HepG2 (cell line): ENCODE measurements around the gene THBS1. TPM values are rescaled to one million over a fixed set of nuclear protein-coding genes. Genes with fewer than 3 reads are reported as not detected.

Experiments used
- ATAC-seq: fragments of 200-7000 bp; cut with Tn5 transposase; 3 replicates; pipeline ENCODE4 v1.9.1; 2020; ENCODE audit warnings: mild to moderate bottlenecking, moderate library complexity
- BruUV-seq: library from RNA; stranded (reverse); fragments of 400-500 nt; replicated peaks from 2 replicates; lab custom pipeline; 2021; lab: Mats Ljungman, UMichigan
- CTCF ChIA-PET: fragments of 300-600 bp; formaldehyde crosslinking; extraction: SDS; loops from one replicate; lab custom pipeline; 2021; ENCODE audit warnings: low total read pairs, inconsistent platforms, low intra/inter-chr PET ratio; lab: Yijun Ruan, JAX
- POLR2A ChIA-PET: fragments of 350-600 bp; sonication (Branson Sonifier 250); formaldehyde crosslinking; loops from one replicate; lab custom pipeline; 2020; ENCODE audit warnings: antibody characterized with exemption, inconsistent platforms; lab: Yijun Ruan, JAX
- DNase-seq: peaks from one replicate; pipeline ENCODE4 v3.0.0-alpha.2; 2015; ENCODE audit warnings: low spot score
- FAIRE-seq: peaks from 3 replicates; lab custom pipeline; 2011; peaks lifted over from hg19 to GRCh38; lab: Jason Lieb, UNC
- H2AFZ ChIP-seq: one replicate; pipeline ENCODE4 v1.6.1; 2011; ENCODE audit warnings: low read length, inconsistent platforms
- H3K27ac ChIP-seq: fragments of 300-600 bp; 3 replicates; pipeline ENCODE4 v1.8.0; 2011; ENCODE audit warnings: mixed run types, mild to moderate bottlenecking, mixed read lengths, low read length, inconsistent platforms; ENCODE audit not compliant: insufficient read depth; ENCODE audit errors: extremely low read length
- H3K27me3 ChIP-seq, 2 experiments: fragments of 200-600 bp in 1 of 2; 2 replicates in 1 of 2; 3 replicates in 1 of 2; pipeline versions ENCODE4 v1.6.0 to v1.8.0; 2011; ENCODE audit warnings: low read length in 2 of 2, mild to moderate bottlenecking in 2 of 2, moderate library complexity in 2 of 2, inconsistent platforms in 1 of 2; ENCODE audit not compliant: insufficient read depth in 2 of 2, control insufficient read depth in 1 of 2
- H3K36me3 ChIP-seq, 2 experiments: fragments of 200-600 bp in 1 of 2; replicated peaks in 1 of 2; 2 replicates in 1 of 2; 3 replicates in 1 of 2; pipeline versions ENCODE4 v1.5.1 to v1.8.0; 2011; ENCODE audit warnings: low read length in 2 of 2, inconsistent platforms in 1 of 2; ENCODE audit not compliant: insufficient read depth in 2 of 2, control insufficient read depth in 1 of 2
- H3K4me1 ChIP-seq: 2 replicates; pipeline ENCODE4 v1.5.1; 2012; ENCODE audit warnings: low read length, inconsistent platforms; ENCODE audit not compliant: insufficient read depth
- H3K4me2 ChIP-seq: 2 replicates; pipeline ENCODE4 v1.6.0; 2011; ENCODE audit warnings: low read depth, low read length, inconsistent platforms
- H3K4me3 ChIP-seq, 3 experiments: fragments of 200-600 bp in 1 of 3; sonication (generic), shearing (Covaris generic) in 1 of 3; replicated peaks in 1 of 3; 2 replicates each; pipeline ENCODE4 v1.5.1; 2011 to 2016; ENCODE audit warnings: low read length in 3 of 3, inconsistent platforms in 2 of 3, low read depth in 2 of 3, mild to moderate bottlenecking in 2 of 3, control low read depth in 1 of 3, mixed read lengths in 1 of 3; ENCODE audit not compliant: insufficient read depth in 1 of 3
- H3K79me2 ChIP-seq: one replicate; pipeline ENCODE4 v1.6.1; 2011; ENCODE audit warnings: low read length, inconsistent platforms; ENCODE audit not compliant: insufficient read depth
- H3K9ac ChIP-seq: 2 replicates; pipeline ENCODE4 v1.6.0; 2011; ENCODE audit warnings: mild to moderate bottlenecking, low read depth, low read length, inconsistent platforms; ENCODE audit not compliant: insufficient read depth
- H3K9me3 ChIP-seq: 2 replicates; pipeline ENCODE4 v1.5.1; 2012; ENCODE audit warnings: mild to moderate bottlenecking, low read length
- H4K20me1 ChIP-seq: 2 replicates; pipeline ENCODE4 v1.6.0; 2011; ENCODE audit warnings: inconsistent platforms, mild to moderate bottlenecking, low read length, moderate library complexity; ENCODE audit not compliant: insufficient read depth
- BRCA1 ChIP-seq: sonication (generic); formaldehyde crosslinking; IDR thresholded peaks from 2 replicates; pipeline ENCODE4 v1.4.0; 2020; ENCODE audit warnings: missing genetic modification reagents
- EED ChIP-seq: sonication (generic); formaldehyde crosslinking; IDR thresholded peaks from 2 replicates; pipeline ENCODE4 v1.5.0; 2020; ENCODE audit warnings: mild to moderate bottlenecking, missing genetic modification reagents
- FOSL1 ChIP-seq: sonication (generic); formaldehyde crosslinking; IDR thresholded peaks from 2 replicates; pipeline ENCODE4 v1.9.0; 2021; ENCODE audit warnings: missing genetic modification reagents, borderline replicate concordance
- HIVEP1 ChIP-seq: sonication (generic); formaldehyde crosslinking; IDR thresholded peaks from 2 replicates; pipeline ENCODE4 v1.4.0; 2020; ENCODE audit warnings: mild to moderate bottlenecking, missing genetic modification reagents
- HMG20A ChIP-seq: IDR thresholded peaks from 2 replicates; pipeline ENCODE4 v1.6.1; 2016; ENCODE audit warnings: borderline replicate concordance
- KDM2A ChIP-seq: sonication (generic); formaldehyde crosslinking; IDR thresholded peaks from 2 replicates; pipeline ENCODE4 v1.4.0; 2020; ENCODE audit warnings: low read depth, missing genetic modification reagents, borderline replicate concordance
- NFRKB ChIP-seq: fragments of 450-650 bp; IDR thresholded peaks from 2 replicates; pipeline ENCODE4 v1.6.1; 2017
- PTBP1 ChIP-seq: fragments of 200-400 bp; formaldehyde crosslinking; IDR thresholded peaks from 2 replicates; pipeline ENCODE4 v1.6.1; 2018; ENCODE audit warnings: low read length, low read depth; ENCODE audit not compliant: poor library complexity, severe bottlenecking
- SATB2 ChIP-seq: sonication (generic); formaldehyde crosslinking; IDR thresholded peaks from 2 replicates; pipeline ENCODE4 v1.5.0; 2020; ENCODE audit warnings: missing genetic modification reagents
- SRSF4 ChIP-seq: fragments of 200-400 bp; formaldehyde crosslinking; IDR thresholded peaks from one replicate; pipeline ENCODE4 v1.6.1; 2018; ENCODE audit warnings: mild to moderate bottlenecking, low read depth, low read length, moderate library complexity; ENCODE audit not compliant: poor library complexity, severe bottlenecking
- ZNF17 ChIP-seq: sonication (generic); formaldehyde crosslinking; IDR thresholded peaks from 2 replicates; pipeline ENCODE4 v1.5.0; 2020; ENCODE audit warnings: mild to moderate bottlenecking, missing genetic modification reagents
- ZNF234 ChIP-seq: sonication (generic); formaldehyde crosslinking; conservative IDR thresholded peaks from 2 replicates; pipeline ENCODE4 v1.5.1; 2020; ENCODE audit warnings: mild to moderate bottlenecking, missing genetic modification reagents
- ZNF432 ChIP-seq: sonication (generic); formaldehyde crosslinking; IDR thresholded peaks from 2 replicates; pipeline ENCODE4 v1.5.0; 2020; ENCODE audit warnings: missing genetic modification reagents, mild to moderate bottlenecking, borderline replicate concordance
- ZNF768 ChIP-seq: sonication (generic); formaldehyde crosslinking; IDR thresholded peaks from 2 replicates; pipeline ENCODE4 v1.4.0; 2020; ENCODE audit warnings: missing genetic modification reagents
- ZNF879 ChIP-seq: sonication (generic); formaldehyde crosslinking; IDR thresholded peaks from 2 replicates; pipeline ENCODE4 v1.8.1; 2023; ENCODE audit warnings: missing genetic modification reagents
- WGBS: methylation state at CpG from one replicate; pipeline ENCODE4 v1.1.6; 2017; ENCODE audit warnings: low lambda C conversion rate; 5-methylcytosine and 5-hydroxymethylcytosine counted together
- in situ Hi-C: cut with HindIII; loops from 2 replicates; pipeline ENCODE4 v1.10.0; 2017; ENCODE audit warnings: low pct_unique_long_range_greater_than_20kb; ENCODE audit not compliant: extremely low pct_ligation_motif_present
- intact Hi-C: fragments of 100-400 bp; cut with micrococcal nuclease; formaldehyde crosslinking; loops from one replicate; pipeline ENCODE4 v1.10.0; 2022; ENCODE audit not compliant: unreplicated experiment
- polyA plus RNA-seq, 8 experiments: library from polyadenylated mRNA; depleted of rRNA in 3 of 8; stranded (reverse) in 7 of 8; unstranded in 1 of 8; fragments of >200 nt; fragmentation: Illumina TruSeq in 4 of 8; extraction: Trizol in 4 of 8; gene quantifications; 2 replicates each; pipeline versions ENCODE4 v1.2.1 to v1.2.3, GENCODE V29; 2011 to 2016; ENCODE audit warnings: low read depth in 4 of 8, missing spikeins in 1 of 8, mixed read lengths in 1 of 8; ENCODE audit not compliant: insufficient read depth in 1 of 8
- total RNA-seq, 5 experiments: library from RNA; depleted of rRNA; stranded (reverse); fragments of >200 nt; fragmentation: Illumina TruSeq; extraction: Trizol; gene quantifications; 2 replicates each; pipeline ENCODE4 v1.2.3, GENCODE V29; 2016; ENCODE audit warnings: low read depth in 1 of 5

THBS1 gene
- total and polyA plus RNA-seq, 2 of the 13 experiments (the other 11 are each of a cell fraction or from before 2014, with no cell fraction given): 54.7 to 67.1 TPM

GRCh38 chr15:39597336-39597735 lies 16.5 kb downstream of the THBS1 start:
- TF ChIP-seq HIVEP1 (no peak), EED (CRISPR knock-in tag) (no peak), ZNF432 (no peak), ZNF879 (CRISPR knock-in tag) (no peak), KDM2A (no peak), PTBP1 (no peak), ZNF234 (CRISPR knock-in tag) (no peak), NFRKB (no peak), BRCA1 (CRISPR knock-in tag) (no peak), SRSF4 (no peak), FOSL1 (CRISPR knock-in tag) (no peak), HMG20A (CRISPR knock-in tag) (no peak), ZNF17 (no peak), SATB2 (CRISPR knock-in tag) (no peak), ZNF768 (CRISPR knock-in tag) (no peak)
- Histone ChIP-seq H4K20me1 (no peaks in the 10 kb centered on the region; the same call in 1 of the 2 replicates), H3K36me3 (peaks cover 22 to 31% of the 10 kb centered on the region in 2 experiments), H3K27me3 (no peaks in the 10 kb centered on the region), H3K9ac (no peak overlapping the region), H3K4me3 (no peak overlapping the region), H3K4me1 (no peaks in the 10 kb centered on the region), H3K9me3 (no peaks in the 10 kb centered on the region), H3K4me2 (no peak overlapping the region), H3K27ac (no peak overlapping the region), H3K79me2 (no peaks in the 10 kb centered on the region), H2AFZ (no peak overlapping the region)
- BruUV-seq: no TSS peak
- DNase-seq (no peak), FAIRE-seq (no peak), ATAC-seq (no peak)
- CTCF ChIA-PET: no interaction called here
- intact Hi-C loops (no loop called here), in situ Hi-C loops (no loop called here)
- POLR2A ChIA-PET: no interaction called here
- 95% methylated on average over 2 of the region's 2 CpGs for WGBS
